ENCODE measurements around the gene ERN1. TPM values are rescaled to one million over a fixed set of nuclear protein-coding genes. Genes with fewer than 3 reads are reported as not detected.

ERN1 gene
- total and polyA plus RNA-seq, 2 donors (not counting 1 experiment from before 2014, with no cell fraction given), result 3.3 to 11.7 TPM

DNA sequence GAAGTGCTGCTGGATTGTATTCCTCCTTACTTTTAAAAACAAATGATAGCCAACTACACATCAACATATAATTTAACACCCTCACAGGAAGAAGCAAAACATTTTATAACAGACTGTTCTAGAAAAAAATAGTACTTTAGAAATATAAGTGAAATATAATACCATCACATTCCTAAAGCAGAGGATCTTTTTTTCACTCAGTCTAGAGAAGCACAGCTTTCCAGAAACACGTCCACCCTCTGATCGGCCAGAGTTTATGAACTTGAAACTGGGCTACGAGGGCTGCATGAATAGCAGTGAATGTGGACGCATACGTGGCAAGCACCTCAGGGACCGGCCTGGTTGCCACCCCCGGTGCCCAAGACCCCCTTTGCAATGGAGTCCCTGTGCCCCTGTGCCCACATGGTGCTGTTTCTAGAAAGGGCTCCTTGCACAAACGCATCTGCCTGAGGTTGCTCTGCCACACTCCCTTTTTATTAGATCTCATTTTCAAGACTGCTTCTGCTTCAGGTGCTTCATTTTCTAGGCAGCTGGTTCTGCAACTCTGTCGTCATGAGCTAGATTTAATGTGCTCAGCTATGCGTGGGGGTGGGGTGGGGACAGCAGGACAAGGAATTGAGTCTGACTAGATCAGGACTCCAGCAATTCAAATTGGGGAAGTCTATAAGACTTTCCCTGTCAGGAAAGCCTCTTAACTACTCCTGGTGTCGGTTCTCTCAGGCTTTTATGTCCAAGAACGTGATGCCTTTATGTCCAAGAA, 29.1 kb upstream of the ERN1 start:
- H3K9me3 ChIP-seq (ENCODE audit: control insufficient read depth, insufficient read depth, low read depth, low read length), result no peaks in the 10 kb centered on the region
- no peaks in the 10 kb centered on the region for H4K20me1 ChIP-seq (ENCODE audit: control insufficient read depth, extremely low read depth, insufficient read depth, low read length)
- no peak overlapping the region for H2AFZ ChIP-seq (ENCODE audit: low read length)
- TF ChIP-seq EZH2 (IDR thresholded peaks at IDR 0.05; ENCODE audit: low read length, missing control alignments), result no peak
- TF ChIP-seq, protein P1, sequence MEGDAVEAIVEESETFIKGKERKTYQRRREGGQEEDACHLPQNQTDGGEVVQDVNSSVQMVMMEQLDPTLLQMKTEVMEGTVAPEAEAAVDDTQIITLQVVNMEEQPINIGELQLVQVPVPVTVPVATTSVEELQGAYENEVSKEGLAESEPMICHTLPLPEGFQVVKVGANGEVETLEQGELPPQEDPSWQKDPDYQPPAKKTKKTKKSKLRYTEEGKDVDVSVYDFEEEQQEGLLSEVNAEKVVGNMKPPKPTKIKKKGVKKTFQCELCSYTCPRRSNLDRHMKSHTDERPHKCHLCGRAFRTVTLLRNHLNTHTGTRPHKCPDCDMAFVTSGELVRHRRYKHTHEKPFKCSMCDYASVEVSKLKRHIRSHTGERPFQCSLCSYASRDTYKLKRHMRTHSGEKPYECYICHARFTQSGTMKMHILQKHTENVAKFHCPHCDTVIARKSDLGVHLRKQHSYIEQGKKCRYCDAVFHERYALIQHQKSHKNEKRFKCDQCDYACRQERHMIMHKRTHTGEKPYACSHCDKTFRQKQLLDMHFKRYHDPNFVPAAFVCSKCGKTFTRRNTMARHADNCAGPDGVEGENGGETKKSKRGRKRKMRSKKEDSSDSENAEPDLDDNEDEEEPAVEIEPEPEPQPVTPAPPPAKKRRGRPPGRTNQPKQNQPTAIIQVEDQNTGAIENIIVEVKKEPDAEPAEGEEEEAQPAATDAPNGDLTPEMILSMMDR (conservative IDR thresholded peaks at IDR 0.05 in 1 of 2, IDR thresholded peaks at IDR 0.05 in 1 of 2; ENCODE audit: low read depth in 1 of 2, low read length in 2 of 2), result no peak
- H3K36me3 ChIP-seq (ENCODE audit: control insufficient read depth, insufficient read depth, low read length), result no peaks in the 10 kb centered on the region
- peaks cover 2% of the 10 kb centered on the region for H3K4me1 ChIP-seq (ENCODE audit: control insufficient read depth, extremely low read depth, insufficient read depth, low read length)
- no peaks in the 10 kb centered on the region for H3K27me3 ChIP-seq (ENCODE audit: control insufficient read depth, insufficient read depth, low read length)
- no peak overlapping the region for H3K27ac ChIP-seq (ENCODE audit: insufficient read depth, low read length)
- H3K4me3 ChIP-seq (replicated peaks in 1 of 4; ENCODE audit: control extremely low read depth in 1 of 4, insufficient read depth in 1 of 4, low read depth in 3 of 4, low read length in 4 of 4), result no peak overlapping the region
- no peak for DNase-seq (ENCODE audit: low read depth in 2 of 2)
- H3K9ac ChIP-seq (ENCODE audit: insufficient read depth, low read length), result no peak overlapping the region
- H3K79me2 ChIP-seq (ENCODE audit: control insufficient read depth, insufficient read depth, low read length), result no peaks in the 10 kb centered on the region
- H3K4me2 ChIP-seq (ENCODE audit: extremely low read depth, insufficient read depth, low read length), result no peak overlapping the region

DNA sequence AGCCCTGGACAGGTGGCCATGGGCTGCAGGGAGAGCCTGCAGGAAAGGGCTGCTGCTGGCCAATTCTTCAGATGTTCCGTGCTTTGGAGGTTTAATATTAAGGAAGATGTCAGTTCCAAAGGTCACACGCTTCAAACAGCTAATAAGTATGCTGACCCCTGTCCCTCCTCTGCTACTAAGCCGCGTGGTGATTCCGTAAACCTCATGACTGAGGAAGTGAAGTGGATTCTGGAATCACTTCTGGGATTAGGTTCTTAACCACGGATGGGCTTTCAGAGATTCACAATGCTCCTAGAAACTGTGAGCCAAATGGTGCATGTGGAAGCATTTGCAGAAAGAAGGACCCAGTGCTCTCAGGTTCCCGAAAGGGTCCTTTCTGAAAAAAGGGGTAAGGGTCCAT, 28.5 kb upstream of the ERN1 start:
- H3K9ac ChIP-seq (ENCODE audit: insufficient read depth, low read length), result no peak overlapping the region
- no peaks in the 10 kb centered on the region for H3K79me2 ChIP-seq (ENCODE audit: control insufficient read depth, insufficient read depth, low read length)
- DNase-seq (ENCODE audit: low read depth in 2 of 2), result no peak
- TF ChIP-seq EZH2 (IDR thresholded peaks at IDR 0.05; ENCODE audit: low read length, missing control alignments), result no peak
- TF ChIP-seq, protein P1 (conservative IDR thresholded peaks at IDR 0.05 in 1 of 2, IDR thresholded peaks at IDR 0.05 in 1 of 2; ENCODE audit: low read depth in 1 of 2, low read length in 2 of 2), result no peak
- no peak overlapping the region for H3K27ac ChIP-seq (ENCODE audit: insufficient read depth, low read length)
- H3K9me3 ChIP-seq (ENCODE audit: control insufficient read depth, insufficient read depth, low read depth, low read length), result no peaks in the 10 kb centered on the region
- no peaks in the 10 kb centered on the region for H4K20me1 ChIP-seq (ENCODE audit: control insufficient read depth, extremely low read depth, insufficient read depth, low read length)
- no peaks in the 10 kb centered on the region for H3K27me3 ChIP-seq (ENCODE audit: control insufficient read depth, insufficient read depth, low read length)
- H3K4me2 ChIP-seq (ENCODE audit: extremely low read depth, insufficient read depth, low read length), result no peak overlapping the region
- H3K4me3 ChIP-seq (replicated peaks in 1 of 4; ENCODE audit: control extremely low read depth in 1 of 4, insufficient read depth in 1 of 4, low read depth in 3 of 4, low read length in 4 of 4), result no peak overlapping the region
- H3K36me3 ChIP-seq (ENCODE audit: control insufficient read depth, insufficient read depth, low read length), result no peaks in the 10 kb centered on the region
- no peak overlapping the region for H2AFZ ChIP-seq (ENCODE audit: low read length)
- H3K4me1 ChIP-seq (ENCODE audit: control insufficient read depth, extremely low read depth, insufficient read depth, low read length), result peaks cover 2% of the 10 kb centered on the region

DNA sequence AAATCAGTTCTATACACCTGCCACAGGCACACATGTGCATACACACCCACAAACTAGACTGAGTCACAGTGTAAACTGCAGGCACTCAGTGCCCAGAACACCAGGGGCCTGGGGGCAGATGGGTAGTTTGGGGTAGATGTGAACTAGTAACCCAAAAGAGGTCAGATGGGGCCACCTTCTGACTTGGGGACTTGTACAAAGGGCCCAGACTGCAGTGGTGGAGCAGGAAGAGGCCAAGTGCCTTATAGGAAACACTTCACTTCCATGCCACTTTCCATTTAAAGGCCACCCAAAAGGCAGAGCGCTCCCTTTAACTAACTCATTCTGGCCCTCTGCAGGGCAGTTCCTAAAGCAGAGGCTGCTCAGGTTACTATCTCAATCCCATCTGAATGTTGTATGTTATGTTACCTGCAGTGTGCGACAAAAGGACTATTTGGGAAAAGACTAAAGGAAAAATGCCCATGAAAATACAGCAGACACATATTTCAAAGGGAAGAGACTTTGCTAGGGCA, 27.8 kb upstream of the ERN1 start:
- Histone ChIP-seq H3K79me2 (ENCODE audit: control insufficient read depth, insufficient read depth, low read length) (no peaks in the 10 kb centered on the region), H4K20me1 (ENCODE audit: control insufficient read depth, extremely low read depth, insufficient read depth, low read length) (no peaks in the 10 kb centered on the region), H3K4me3 (replicated peaks in 1 of 4; ENCODE audit: control extremely low read depth in 1 of 4, insufficient read depth in 1 of 4, low read depth in 3 of 4, low read length in 4 of 4) (no peak overlapping the region), H2AFZ (ENCODE audit: low read length) (no peak overlapping the region), H3K9ac (ENCODE audit: insufficient read depth, low read length) (no peak overlapping the region), H3K27me3 (ENCODE audit: control insufficient read depth, insufficient read depth, low read length) (no peaks in the 10 kb centered on the region), H3K4me1 (ENCODE audit: control insufficient read depth, extremely low read depth, insufficient read depth, low read length) (peaks cover 2% of the 10 kb centered on the region), H3K9me3 (ENCODE audit: control insufficient read depth, insufficient read depth, low read depth, low read length) (no peaks in the 10 kb centered on the region), H3K27ac (ENCODE audit: insufficient read depth, low read length) (no peak overlapping the region), H3K36me3 (ENCODE audit: control insufficient read depth, insufficient read depth, low read length) (no peaks in the 10 kb centered on the region), H3K4me2 (ENCODE audit: extremely low read depth, insufficient read depth, low read length) (no peak overlapping the region)
- no peak for DNase-seq (ENCODE audit: low read depth in 2 of 2)
- no peak for TF ChIP-seq EZH2 (IDR thresholded peaks at IDR 0.05; ENCODE audit: low read length, missing control alignments)
- TF ChIP-seq, protein P1 (conservative IDR thresholded peaks at IDR 0.05 in 1 of 2, IDR thresholded peaks at IDR 0.05 in 1 of 2; ENCODE audit: low read depth in 1 of 2, low read length in 2 of 2), result no peak
